D341Med (cell line): Measurements from ENCODE around the gene OXCT2.
A peak's percentile ranks its signal among the peaks of the same experiment; 100 is the strongest.
"Not testable (repeated sequence)": the region's sequence is repeated elsewhere in the genome, so short reads cannot be mapped to it uniquely, and the experiment has no call there.

Experiments used
- DNase-seq: peaks from one replicate; pipeline ENCODE4 v3.0.0; 2012; ENCODE audit warnings: low spot score

The OXCT2 gene

DNA sequence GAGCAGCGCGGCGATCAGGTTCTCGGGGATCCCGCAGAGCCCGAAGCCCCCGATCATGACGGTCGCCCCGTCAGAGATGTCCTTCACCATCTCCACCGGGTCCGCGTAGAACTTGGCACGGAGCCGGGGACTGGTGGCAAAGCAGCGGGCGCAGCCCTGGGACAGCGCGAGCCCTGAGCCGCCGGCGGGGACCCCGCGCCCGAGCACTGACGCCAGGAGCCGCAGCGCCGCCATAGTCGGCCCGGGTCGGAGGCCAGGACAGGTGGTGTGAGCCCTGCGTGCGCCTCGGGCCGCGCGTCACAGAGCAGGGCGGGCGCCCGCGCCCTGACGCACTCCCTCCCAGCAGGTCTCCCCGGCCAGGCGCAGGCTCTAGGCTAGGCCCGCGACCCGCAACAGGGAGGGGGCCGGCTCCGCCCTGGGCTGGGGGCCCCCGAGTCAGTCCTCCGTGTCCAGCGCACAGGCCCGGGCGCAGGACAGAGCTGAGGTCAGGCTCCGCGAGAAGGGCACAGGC is at the start of gene OXCT2:
Gene OXCT2, minus strand, starts transcription at position 327 of the 511 bp plus-strand sequence. Its CDS starts 93 bp downstream, at position 234.
- DNase-seq: not testable (repeated sequence)

DNA sequence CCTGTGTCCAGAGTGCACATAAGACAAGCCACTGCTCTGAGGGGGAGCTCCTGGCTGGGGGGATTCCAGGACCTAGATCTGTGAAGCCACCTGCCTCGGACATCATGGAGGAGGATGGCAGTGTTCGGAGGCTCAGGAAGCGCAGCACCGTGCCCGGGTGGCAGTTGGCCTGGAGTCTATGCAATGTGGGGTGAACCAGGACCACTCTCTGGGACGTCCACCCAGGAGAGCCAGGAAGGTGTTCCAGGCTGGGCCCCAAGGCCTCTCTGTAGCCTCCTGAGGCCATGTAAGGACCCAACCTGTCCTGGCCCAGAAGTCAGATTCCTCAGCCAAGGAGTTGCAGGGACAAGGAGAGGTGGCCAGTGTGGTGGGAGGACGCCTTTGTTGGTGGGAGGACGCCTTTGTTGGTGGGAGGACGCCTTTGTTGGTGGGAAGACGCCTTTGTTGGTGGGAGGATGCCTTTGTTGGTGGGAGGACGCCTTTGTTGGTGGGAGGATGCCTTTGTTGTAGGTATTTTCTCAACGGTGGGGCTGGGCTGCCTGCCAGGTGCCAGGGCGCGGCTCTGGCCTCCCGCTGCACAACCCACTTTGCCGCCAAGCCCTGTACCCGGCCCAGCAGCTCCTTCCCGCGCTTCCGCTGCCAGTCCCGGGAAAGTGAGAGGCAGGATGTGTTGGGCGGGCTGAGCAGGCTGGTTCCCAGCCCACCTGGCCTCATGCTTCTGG is 48.1 kb upstream of the OXCT2 start:
- no peak for DNase-seq

DNA sequence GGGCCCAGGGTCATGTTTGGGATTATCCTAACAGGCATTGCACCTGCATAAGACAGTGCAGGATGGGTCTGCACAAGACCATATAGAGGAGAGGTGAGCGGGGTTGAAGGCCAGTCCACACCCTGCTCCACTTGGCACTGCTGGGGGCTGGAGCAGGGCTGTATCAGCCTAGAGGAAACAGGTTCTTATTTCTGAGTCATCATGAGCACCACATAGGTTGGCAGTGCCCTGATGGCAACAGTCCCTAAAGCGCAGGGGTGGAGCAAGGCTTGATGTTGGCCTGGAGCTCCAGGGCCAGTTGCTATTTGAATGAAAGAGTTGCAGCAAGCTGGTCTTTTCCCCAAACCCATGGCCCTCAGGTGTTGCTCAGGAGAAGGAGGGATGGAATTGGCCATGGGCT is 47.3 kb upstream of the OXCT2 start:
- no peak for DNase-seq

DNA sequence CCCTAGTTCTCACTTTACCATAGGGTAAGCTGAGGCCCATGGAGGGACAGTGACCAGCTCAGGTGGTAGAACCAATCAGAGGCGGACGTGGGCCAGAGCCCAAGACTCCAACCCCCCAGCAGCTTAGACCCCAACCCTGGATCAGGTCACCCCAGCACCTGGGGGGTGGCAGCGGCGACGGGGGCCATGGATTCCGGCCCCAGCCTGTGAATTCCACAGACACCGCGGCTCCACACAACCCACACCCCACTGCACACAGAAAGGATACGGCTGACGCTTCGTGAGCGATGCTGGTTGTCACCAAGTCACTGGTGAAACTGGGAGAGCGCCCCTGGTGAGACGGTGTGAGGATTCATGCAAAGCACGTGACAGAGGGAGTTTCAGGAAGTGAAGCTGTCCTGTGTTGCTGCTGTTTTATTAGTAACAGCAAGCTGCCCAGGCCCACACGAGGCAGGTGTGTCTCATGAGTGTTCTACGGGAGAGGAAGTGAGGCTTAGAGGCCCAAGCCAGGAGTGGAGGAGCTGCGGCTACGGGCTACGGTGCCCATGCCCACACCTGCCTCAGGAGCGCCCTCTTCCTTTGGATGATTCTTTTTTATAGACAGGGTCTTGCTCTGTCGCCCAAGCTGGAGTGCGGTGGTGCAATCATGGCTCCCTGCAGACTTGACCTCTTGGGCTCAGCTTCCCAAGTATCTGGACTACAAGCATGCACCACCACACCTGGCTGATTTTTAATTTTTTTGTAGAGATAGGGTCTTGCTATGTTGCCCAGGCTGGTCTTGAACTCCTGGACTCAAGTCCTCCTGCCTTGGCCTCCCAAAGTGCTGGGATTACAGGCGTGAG is 46.2 kb upstream of the OXCT2 start:
- not testable (repeated sequence) for DNase-seq

DNA sequence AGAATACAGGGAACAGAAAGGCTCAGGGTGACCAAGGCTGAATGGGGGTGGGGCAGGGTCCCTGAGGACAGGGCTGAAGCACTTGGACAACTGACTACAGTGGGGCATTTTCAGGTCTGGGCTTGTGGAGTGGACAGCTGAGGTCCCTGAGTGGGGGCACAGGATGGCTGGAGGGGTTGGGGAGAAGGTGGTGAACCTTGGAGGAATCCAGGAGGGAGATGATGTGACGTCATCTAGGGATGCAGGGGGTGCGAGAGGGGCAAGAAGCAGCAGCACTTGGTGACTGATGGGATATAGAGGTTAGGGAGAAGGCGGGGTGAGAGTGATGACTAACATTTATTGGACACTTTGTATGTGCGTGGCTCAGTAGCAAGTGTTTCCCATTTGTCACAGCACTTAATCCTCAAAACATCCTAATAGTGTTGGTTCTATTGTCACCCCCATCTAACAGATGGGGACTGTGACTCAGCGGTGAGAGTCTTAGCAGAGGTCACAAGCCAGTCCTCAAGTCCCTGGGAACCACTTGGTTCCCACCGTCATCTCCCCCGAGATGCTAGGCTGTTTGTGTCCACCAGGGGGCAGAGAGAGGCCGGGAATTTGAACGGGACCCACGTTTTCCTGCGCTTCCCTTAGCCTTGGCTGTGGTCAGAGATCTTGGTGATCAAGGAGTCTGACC is 45.4 kb upstream of the OXCT2 start:
- DNase-seq: peak; percentile 80

DNA sequence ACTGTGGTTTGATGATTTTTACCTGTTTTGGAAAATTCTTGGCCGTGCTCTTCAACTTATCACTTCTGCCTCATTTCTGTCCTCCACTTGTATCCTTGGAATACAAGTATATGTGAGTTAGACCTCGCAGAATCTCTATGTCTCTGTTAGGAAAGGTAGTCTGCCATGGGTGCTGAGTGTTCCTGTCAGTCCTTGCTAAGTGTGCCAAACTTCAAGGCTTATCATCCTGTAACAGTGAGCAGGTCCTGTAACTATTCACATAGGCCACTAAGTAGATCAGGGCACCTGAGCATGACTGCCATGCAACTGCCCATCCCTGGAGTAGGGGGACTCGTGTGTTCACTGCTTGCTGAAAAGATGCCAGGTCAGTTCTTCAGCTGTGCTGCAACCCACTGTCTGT is 41.8 kb upstream of the OXCT2 start:
- no peak for DNase-seq

DNA sequence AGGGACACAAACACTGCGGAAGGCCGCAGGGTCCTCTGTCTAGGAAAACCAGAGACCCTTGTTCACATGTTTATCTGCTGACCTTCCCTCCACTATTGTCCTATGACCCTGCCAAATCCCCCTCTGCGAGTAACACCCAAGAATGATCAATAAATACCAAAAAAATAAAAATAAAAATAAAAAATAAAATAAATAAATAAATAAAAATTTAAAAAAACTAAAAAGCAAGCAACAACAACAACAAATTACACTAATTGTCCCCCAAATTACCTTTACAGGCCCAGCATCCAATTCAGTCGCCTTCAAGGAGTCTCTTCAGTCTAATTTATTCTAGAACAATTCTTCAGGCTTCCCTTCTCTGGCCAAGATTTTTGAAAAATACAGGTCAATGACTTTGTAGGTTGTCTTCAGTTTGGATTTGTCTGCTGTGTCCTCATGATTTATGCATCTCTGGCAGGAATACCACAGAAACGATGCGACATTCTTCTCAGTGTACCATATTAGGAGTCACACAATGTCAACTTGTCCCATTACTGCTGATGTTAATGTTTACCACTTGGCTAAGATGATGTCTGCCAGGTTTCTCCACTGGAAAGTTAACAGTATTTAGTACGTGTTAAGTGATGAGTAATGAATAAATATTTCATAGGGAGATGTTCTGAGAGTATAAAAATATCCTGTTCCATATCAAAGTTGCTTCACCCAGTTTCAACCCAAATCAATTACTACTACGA is 37.8 kb upstream of the OXCT2 start:
- DNase-seq: no peak

DNA sequence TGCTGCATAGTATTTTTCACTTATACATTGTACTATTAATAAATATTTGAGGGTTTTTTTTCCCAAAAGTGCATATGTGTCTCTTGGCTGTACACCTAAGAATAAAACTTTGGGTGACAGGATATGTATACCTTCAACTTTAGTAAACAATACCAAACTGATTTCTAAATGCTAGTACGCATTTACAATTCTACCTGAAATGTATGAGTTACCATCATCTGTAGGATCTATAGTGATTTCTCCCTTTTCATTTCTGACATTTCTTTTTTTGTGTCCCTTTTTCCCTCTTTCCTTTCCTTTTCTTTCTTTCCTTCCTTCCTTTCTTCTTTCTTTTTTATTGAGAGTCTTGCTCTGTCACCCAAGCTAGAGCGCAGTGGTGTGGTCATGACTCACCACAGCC is 34.2 kb upstream of the OXCT2 start:
- DNase-seq: no peak

DNA sequence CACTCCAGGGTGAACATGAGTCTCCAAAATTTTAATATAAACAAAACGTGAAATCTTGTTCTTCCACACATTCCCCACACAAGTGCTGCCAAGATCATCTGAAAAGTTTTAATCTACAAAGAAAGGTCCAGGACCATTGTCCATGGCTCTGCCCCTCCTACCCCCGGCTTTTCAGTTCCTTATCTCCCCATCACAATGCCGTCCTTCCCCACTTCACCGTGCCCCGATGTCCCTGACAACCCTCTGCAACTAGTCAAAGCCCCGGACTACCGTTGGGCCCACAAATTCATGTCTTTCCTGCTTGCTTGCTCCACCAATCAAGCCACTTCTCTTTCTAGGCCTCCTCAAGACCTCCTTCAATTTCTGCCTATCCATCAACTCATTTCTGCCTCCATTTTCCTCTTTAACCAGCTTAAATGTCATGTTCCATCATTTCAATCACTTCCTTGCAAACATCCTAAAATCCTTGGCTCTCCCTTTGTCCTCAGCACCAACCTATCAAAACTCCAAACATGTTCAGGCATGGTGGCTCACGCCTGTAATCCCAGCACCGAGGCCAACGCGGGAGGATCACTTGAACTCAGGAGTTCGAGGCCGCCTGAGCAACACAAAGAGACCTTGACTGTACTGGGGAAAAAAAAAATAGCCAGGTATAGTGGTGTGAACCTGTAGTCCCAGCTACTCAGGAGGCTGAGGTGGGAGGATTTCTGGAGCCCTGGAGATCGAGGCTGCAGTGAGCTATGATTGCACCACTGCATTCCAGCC is 31.5 kb upstream of the OXCT2 start:
- DNase-seq: no peak

DNA sequence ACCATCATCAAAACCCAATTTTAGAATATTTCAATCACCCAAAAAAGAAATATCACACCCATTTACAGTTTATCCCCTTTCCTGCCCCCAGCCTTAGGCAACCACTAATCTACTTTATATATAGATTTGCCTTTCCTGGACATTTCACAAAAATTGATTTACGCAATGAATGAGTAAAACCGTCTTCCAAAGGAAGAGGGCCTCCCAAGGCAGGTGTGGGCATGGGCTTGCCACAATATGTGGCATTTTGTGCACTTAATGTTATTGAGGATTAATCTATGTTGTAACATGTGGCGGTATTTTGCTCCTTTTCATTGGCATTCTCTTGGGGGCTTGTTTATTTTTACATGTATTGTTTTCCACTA is 29.3 kb upstream of the OXCT2 start:
- no peak for DNase-seq

DNA sequence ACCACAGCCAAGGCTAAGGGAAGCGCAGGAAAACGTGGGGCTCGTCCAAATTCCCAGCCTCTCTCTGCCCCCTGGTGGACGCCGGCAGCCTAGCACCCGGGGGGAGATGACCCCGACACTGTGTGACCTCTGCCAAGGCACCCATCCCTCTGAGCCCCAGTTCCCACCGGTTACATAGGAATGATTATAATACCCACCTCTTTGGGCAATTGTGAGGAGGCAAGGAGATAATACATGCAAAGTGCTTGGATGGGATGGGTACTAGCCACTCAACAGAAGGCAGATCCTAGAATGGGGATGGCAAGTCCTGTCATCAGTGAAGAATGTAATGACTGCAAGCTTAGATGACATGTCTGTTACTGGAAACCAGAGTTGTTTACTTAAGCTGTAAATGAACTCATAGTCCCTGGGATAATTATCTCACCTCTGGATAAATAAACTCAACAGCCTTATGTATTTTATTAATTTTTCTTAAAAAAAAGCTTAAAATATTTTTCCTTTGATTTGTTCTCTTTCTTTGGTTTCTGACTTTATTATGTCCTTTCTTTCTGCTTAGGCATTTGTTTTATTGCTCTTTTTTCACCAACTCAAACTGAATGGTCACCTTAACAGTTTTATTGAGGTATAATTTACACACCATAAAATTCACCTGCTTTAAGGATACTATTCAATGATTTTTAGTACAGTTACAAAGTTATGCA is 28.8 kb upstream of the OXCT2 start:
- DNase-seq: peak; percentile 83

DNA sequence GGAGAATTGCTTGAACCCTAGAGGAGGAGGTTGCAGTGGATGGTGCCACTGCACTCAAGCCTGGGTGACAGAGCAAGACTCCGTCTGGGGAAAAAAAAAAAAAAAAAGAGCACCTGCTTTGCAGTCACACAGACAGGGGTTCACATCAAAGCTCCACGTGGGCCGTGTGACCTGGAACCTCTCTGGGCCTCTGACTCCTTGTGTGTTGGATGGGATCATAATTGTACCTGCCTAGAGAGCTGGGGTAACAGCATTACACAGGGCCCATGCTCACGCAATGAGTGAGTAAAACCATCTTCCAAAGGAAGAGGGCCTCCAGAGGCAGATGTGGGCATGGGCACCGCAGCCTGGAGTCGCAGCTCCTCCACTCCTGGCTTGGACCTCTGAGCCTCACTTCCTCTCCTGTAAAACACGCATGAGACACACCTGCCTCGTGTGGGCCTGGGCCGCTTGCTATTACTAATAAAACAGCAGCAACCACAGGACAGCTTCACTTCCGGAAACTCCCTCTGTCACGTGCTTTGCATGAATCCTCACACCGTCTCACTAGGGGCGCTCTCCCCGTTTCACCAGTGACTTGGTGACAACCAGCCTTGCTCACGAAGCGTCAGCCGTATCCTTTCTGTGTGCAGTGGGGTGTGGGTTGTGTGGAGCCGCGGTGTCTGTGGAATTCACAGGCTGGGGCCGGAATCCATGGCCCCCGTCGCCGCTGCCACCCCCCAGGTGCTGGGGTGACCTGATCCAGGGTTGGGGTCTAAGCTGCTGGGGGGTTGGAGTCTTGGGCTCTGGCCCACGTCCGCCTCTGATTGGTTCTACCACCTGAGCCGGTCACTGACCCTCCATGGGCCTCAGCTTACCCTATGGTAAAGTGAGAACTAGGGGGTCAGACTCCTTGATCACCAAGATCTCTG is 28.0 kb upstream of the OXCT2 start:
- not testable (repeated sequence) for DNase-seq

DNA sequence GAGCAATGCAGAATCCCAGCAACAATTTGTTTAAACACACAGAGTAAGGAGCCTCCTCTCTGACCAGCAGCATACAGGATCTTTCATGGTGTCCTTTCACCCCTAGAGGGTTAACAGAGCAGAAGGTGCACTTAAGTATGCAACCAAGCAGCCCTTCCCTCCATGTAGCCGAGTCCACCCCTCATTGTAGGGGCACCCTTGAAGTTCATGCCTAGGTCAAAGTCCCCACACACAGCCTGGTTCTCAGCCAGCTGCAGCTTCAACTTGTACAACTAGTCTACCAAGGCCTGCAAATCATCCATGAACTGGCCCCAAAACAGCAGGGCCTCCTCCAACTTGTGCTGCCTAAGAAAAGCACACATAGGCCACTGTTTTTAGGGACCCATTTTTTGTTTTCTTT is 24.5 kb upstream of the OXCT2 start:
- DNase-seq: no peak

DNA sequence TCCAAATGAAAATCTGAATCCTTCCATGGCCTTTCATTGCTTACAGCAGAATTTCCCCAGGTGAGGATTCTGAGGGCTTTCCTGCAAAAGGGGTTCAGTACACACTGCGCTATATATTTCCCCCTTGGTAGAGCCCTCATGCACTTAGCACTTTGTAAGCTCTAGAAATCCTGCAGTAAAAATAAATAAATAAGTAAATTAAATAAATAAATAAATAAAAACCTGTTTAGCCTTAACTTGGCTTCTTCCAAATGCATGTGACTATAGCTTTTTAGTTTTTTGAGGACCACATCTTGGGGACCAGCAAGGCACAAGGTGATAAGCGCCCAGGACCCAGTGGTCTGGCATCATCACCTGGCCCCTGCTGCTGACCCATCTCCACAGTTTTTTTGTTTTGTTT is 20.7 kb upstream of the OXCT2 start:
- no peak for DNase-seq

DNA sequence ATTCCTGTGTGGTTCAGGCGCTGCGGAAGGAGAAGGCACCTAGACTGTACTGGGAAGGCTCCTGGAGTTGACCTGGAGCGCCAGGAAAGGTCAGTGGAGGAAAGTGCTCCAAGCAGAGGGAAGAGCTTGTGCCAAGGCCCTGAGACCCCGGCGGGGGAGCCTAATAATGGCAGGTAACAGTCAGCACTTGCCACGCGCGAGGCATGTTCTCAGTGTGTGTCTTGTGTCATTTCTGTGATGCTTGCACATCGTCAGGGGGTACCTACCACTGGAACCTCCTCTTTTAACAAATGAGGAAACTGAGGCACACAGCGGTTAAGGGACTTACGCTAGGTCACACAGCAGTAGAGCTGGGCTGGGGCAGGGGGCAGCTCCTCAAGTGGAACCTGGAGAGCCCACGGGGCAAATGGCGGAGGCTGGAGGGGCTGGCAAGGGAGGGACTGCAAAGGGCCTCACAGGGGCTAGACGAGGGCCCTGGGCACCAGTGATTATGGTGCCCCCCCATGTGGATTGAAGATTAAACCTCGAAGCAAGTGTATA is 18.5 kb upstream of the OXCT2 start:
- DNase-seq: no peak

DNA sequence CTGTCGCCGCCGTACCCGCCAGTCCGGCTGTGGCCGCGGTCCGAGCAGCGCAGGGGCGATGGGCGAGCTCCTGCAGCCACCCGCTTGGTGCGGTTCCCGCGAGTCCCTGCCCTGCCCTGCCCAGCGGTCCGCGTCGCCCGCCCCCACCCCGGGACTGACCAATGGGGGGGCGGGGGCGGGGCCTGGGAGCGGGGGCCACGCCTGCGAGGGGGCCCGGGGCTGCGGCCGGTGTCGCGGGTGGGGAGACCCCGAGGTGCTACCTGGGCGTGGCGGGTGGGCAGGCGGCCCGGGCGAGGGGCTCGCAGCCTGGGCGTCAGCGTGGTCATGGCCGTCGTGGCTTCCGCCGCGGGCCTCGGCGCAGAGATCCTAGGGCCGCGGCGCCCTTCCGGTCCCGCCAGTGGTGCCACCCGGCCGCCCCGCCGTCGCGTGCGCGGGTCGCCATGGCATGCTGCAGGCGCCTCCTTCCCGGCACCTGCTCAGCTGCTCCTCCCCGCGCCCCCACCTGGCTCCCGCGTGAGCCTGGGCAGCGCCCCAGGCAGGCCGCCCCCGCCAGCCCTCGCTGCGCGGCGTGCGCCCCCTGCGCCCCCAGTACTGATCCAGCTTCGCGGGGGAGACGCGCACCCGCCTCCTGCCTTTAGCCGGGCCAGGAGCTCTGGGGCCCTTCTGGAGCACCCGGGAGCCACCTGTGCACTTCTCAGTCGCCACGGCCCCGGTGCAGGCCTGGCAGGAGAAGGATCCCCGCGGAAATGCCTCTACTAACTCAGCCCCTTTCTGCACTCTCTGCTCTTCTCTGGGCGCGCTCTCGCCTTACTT is 17.8 kb upstream of the OXCT2 start, which contains the start of gene BMP8B:
Gene BMP8B, minus strand, starts transcription at position 108 of the 813 bp plus-strand sequence. CDS start 380 bp downstream, outside the sequence.
- peak; percentile 63 for DNase-seq

DNA sequence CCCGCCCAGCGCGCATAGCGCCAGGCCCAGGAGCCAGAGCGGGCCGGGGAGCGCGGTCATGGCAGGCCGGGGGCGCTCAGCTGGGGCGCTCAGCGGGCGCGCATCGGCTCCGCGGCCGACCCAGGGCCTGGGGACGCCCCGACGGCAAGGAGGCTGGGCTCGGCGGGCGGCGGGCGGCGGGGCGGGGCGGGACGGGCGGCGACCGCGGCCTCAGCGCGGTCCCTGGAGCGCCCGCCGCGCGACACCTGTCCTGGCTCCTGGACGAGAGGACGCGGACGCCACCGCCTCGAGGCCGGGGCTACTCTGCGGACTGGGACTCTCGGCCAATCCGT is 17.2 kb upstream of the OXCT2 start:
- DNase-seq: peak; percentile 58

DNA sequence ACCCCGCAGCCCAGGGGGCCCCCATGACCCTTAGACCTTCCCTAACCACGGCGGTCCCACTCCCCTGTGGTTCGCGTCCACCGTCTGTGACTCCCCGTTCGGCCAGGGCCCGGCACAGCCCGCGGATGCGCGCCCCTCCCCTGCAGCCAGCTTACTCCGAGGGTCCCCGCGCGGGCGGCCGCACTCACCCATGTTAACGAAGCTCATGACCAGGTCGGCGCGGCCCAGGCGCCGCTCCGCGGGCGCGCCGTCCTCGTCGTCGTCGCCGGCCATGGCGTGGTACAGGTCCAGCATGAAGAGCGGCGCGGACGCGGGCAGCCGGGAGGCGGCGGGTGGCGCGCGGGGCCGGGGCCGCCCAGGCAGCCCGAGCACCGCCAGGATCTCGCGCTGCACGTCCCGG is 16.8 kb upstream of the OXCT2 start:
- DNase-seq: peak; percentile 30
